PC-9 (cell line): Measurements from ENCODE around the gene LRMDA. TPM values are rescaled to one million over a fixed set of nuclear protein-coding genes. Genes with fewer than 3 reads are reported as not detected.

ENCODE experiments used
- BruUV-seq: library from RNA; stranded (reverse); fragments of 400-500 nt; replicated peaks from 2 replicates; lab custom pipeline; 2021; lab: Mats Ljungman, UMichigan
- CTCF ChIA-PET: fragments of 300-600 bp; sonication (Branson Sonifier 250); formaldehyde crosslinking; loops from one replicate; lab custom pipeline; 2022; ENCODE audit warnings: antibody characterized with exemption; lab: Charles Lee
- POLR2A ChIA-PET: fragments of 300-600 bp; sonication (Branson Sonifier 250); formaldehyde crosslinking; loops from one replicate; lab custom pipeline; 2022; ENCODE audit warnings: antibody characterized with exemption; ENCODE audit not compliant: unreplicated experiment; lab: Charles Lee
- DNase-seq, 2 experiments: peaks; one replicate each; pipeline versions ENCODE4 v3.0.0 to v3.0.0-alpha.2; 2015 to 2022; ENCODE audit warnings: mixed read lengths in 1 of 2
- H2AFZ ChIP-seq: fragments of 200-600 bp; sonication (generic); 2 replicates; pipeline ENCODE4 v1.8.1; 2017; ENCODE audit warnings: antibody characterized with exemption
- H3F3A ChIP-seq: fragments of 200-600 bp; sonication (generic); 2 replicates; pipeline ENCODE4 v1.8.1; 2017; ENCODE audit warnings: antibody characterized with exemption, mild to moderate bottlenecking, low read depth; ENCODE audit not compliant: insufficient read depth
- H3K27ac ChIP-seq: fragments of 200-600 bp; sonication (generic); 2 replicates; pipeline ENCODE4 v1.6.1; 2016; ENCODE audit warnings: mixed run types
- H3K27me3 ChIP-seq: fragments of 200-600 bp; sonication (generic); 2 replicates; pipeline ENCODE4 v1.6.1; 2016; ENCODE audit warnings: low read depth, mixed run types; ENCODE audit not compliant: insufficient read depth
- H3K36me3 ChIP-seq: fragments of 200-600 bp; sonication (generic); 2 replicates; pipeline ENCODE4 v1.6.1; 2016; ENCODE audit warnings: low read depth, mixed run types
- H3K4me1 ChIP-seq: fragments of 200-600 bp; sonication (generic); replicated peaks from 2 replicates; pipeline ENCODE4 v1.6.1; 2016; ENCODE audit warnings: mixed run types; ENCODE audit not compliant: insufficient read depth
- H3K4me2 ChIP-seq: fragments of 200-600 bp; sonication (generic); 2 replicates; pipeline ENCODE4 v1.6.1; 2017; ENCODE audit warnings: mixed run types
- H3K4me3 ChIP-seq: fragments of 200-600 bp; sonication (generic); 2 replicates; pipeline ENCODE4 v1.6.1; 2016; ENCODE audit warnings: mixed run types
- H3K79me2 ChIP-seq: fragments of 200-600 bp; sonication (generic); 2 replicates; pipeline ENCODE4 v1.6.1; 2017; ENCODE audit warnings: low read depth, mixed run types
- H3K9me2 ChIP-seq: fragments of 200-600 bp; sonication (generic); 2 replicates; pipeline ENCODE4 v1.8.1; 2017; ENCODE audit warnings: mild to moderate bottlenecking; ENCODE audit not compliant: insufficient read depth
- H3K9me3 ChIP-seq: fragments of 200-600 bp; sonication (generic); 2 replicates; pipeline ENCODE4 v1.8.1; 2016; ENCODE audit warnings: low read depth; ENCODE audit not compliant: insufficient read depth
- H4K20me1 ChIP-seq: fragments of 200-600 bp; sonication (generic); 2 replicates; pipeline ENCODE4 v1.8.1; 2017; ENCODE audit not compliant: insufficient read depth
- CTCF ChIP-seq: fragments of 200-600 bp; sonication (generic); conservative IDR thresholded peaks from 2 replicates; pipeline ENCODE4 v1.6.1; 2017; ENCODE audit warnings: mixed run types, antibody characterized with exemption, mild to moderate bottlenecking, moderate library complexity
- EZH2 ChIP-seq: fragments of 200-600 bp; sonication (generic); IDR thresholded peaks from 2 replicates; pipeline ENCODE4 v1.8.0; 2017; ENCODE audit warnings: antibody characterized with exemption, low read depth
- intact Hi-C: fragments of 100-400 bp; cut with micrococcal nuclease; formaldehyde crosslinking; loops from one replicate; pipeline ENCODE4 v1.10.0; 2022; ENCODE audit not compliant: unreplicated experiment
- total RNA-seq: library from RNA; stranded (reverse); gene quantifications from 2 replicates; pipeline ENCODE4 v1.2.3, GENCODE V29; 2021

Gene LRMDA
- total RNA-seq, 1 experiment from 2014 or later = not detected

GRCh38 chr10:75639736-75640135 lies 208.3 kb downstream of the LRMDA start:
- H3K4me3 ChIP-seq = no peak overlapping the region
- no peaks in the 10 kb centered on the region for H4K20me1 ChIP-seq
- no peaks in the 10 kb centered on the region for H3K9me2 ChIP-seq
- no peaks in the 10 kb centered on the region for H3F3A ChIP-seq
- H3K36me3 ChIP-seq = no peaks in the 10 kb centered on the region
- no peaks in the 10 kb centered on the region for H3K27me3 ChIP-seq
- no TSS peak for BruUV-seq
- no peak overlapping the region for H2AFZ ChIP-seq
- no peak overlapping the region for H3K27ac ChIP-seq
- H3K79me2 ChIP-seq = no peaks in the 10 kb centered on the region
- CTCF ChIA-PET = no interaction called here
- intact Hi-C loops = no loop called here
- no peak overlapping the region for H3K4me2 ChIP-seq
- POLR2A ChIA-PET = no interaction called here
- H3K9me3 ChIP-seq = no peaks in the 10 kb centered on the region
- no peak for DNase-seq
- H3K4me1 ChIP-seq = no peaks in the 10 kb centered on the region
- no peak for TF ChIP-seq EZH2
- TF ChIP-seq CTCF = no peak

- no peak overlapping the region for H2AFZ ChIP-seq
- H3K79me2 ChIP-seq = no peaks in the 10 kb centered on the region
- no peaks in the 10 kb centered on the region for H3K36me3 ChIP-seq
- intact Hi-C loops = no loop called here
- no peaks in the 10 kb centered on the region for H3K9me2 ChIP-seq
- H3K4me1 ChIP-seq = no peaks in the 10 kb centered on the region
- no peaks in the 10 kb centered on the region for H3K27me3 ChIP-seq
- H3K27ac ChIP-seq = no peak overlapping the region
- TF ChIP-seq CTCF (no peak), EZH2 (no peak)
- CTCF ChIA-PET = no interaction called here
- no peaks in the 10 kb centered on the region for H4K20me1 ChIP-seq
- BruUV-seq = no TSS peak
- H3K9me3 ChIP-seq = no peaks in the 10 kb centered on the region
- no peak overlapping the region for H3K4me3 ChIP-seq
- no peak for DNase-seq
- no peak overlapping the region for H3K4me2 ChIP-seq
- POLR2A ChIA-PET = no interaction called here
- H3F3A ChIP-seq = no peaks in the 10 kb centered on the region
These were observed 209.0 kb downstream of the LRMDA start for GRCh38 chr10:75640381-75640780.

GRCh38 chr10:75640803-75641202 lies 209.4 kb downstream of the LRMDA start:
- CTCF ChIA-PET = no interaction called here
- no peaks in the 10 kb centered on the region for H3K27me3 ChIP-seq

More at GRCh38 chr10:75640803-75641202, 209.4 kb downstream of the LRMDA start:
- TF ChIP-seq CTCF = no peak
- TF ChIP-seq EZH2 = no peak
- no peak overlapping the region for H3K4me2 ChIP-seq
- H3K4me3 ChIP-seq = no peak overlapping the region
- H3K79me2 ChIP-seq = no peaks in the 10 kb centered on the region
- DNase-seq = no peak
- no peaks in the 10 kb centered on the region for H3K36me3 ChIP-seq
- no peaks in the 10 kb centered on the region for H3K9me3 ChIP-seq
- no peaks in the 10 kb centered on the region for H3F3A ChIP-seq
- no peaks in the 10 kb centered on the region for H4K20me1 ChIP-seq
- intact Hi-C loops = no loop called here
- no TSS peak for BruUV-seq
- no peaks in the 10 kb centered on the region for H3K4me1 ChIP-seq
- no peak overlapping the region for H3K27ac ChIP-seq
- no peak overlapping the region for H2AFZ ChIP-seq
- H3K9me2 ChIP-seq = no peaks in the 10 kb centered on the region
- POLR2A ChIA-PET = no interaction called here
